ENCODE data around the gene OTOP3.
A peak's percentile ranks its signal among the peaks of the same experiment; 100 is the strongest.

The OTOP3 gene

GRCh38 chr17:74954665-74955421 lies 19.1 kb downstream of the OTOP3 start:
- H3K4me3 ChIP-seq (ENCODE audit: control insufficient read depth, low read depth, low read length) = no peak overlapping the region
- TF ChIP-seq CTCF (IDR thresholded peaks at IDR 0.05; ENCODE audit: control insufficient read depth, insufficient read depth, low read depth, low read length, missing control alignments) = no peak
- no peak for DNase-seq (ENCODE audit: low read depth)

DNA sequence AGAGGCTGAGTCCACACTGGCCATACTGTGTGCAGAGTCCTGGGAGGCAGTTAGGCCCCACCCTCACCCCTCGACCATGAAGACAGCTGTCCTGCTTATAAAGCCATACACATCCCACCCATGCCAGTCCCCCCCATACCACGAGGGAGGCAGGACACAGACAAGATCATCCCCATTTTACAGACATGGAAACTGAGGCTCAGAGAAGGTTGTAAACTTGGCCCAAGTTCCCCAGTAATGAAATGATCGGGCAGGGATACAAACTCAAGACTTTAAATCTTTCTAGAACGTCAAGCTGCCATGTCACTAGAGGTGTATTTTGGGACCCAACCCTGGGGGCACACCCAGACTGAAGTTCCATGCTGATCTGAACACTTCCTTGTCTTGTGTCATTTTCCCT lies 20.4 kb downstream of the OTOP3 start:
- DNase-seq (ENCODE audit: low read depth) = no peak
- no peak for TF ChIP-seq CTCF (IDR thresholded peaks at IDR 0.05; ENCODE audit: control insufficient read depth, insufficient read depth, low read depth, low read length, missing control alignments)
- no peak overlapping the region for H3K4me3 ChIP-seq (ENCODE audit: control insufficient read depth, low read depth, low read length)

DNA sequence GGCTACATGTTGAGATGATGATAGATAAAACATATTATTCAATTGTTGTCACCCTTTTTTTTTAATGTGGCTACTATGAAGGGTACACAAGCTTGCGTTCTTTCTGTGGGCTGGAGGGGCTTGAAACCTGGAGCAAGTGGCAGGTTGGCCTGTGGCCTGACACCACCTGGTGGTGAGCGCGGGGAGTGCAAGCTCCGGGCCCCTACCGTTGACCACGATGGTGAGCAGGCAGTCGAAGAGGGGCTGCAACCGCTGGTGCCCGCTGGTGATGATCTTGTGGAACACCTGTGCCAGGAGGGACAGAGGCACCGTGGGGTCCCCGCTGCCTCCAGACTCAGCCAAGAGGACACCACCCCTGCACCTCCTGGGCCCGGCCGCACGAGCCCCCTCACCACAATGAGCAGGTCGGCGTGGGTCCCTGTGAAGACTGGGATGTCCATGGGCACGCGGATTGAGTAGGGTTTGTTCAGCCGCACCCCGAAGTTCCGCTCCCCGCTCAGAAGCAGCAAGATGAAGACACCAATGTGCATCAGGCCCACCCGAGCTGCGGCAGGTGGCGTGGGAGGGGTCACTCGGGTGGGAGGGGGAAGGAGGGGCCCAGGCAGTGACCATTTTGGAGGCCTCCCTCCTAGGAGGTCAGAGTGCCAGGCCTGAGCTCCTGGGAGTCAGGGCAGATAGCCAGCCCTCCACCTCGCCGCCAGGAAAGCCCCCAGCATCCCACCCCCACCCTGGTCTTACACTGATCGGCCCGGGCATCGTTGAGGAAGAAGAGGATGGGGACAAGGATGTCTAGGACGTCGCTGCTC lies 22.4 kb downstream of the OTOP3 start:
- DNase-seq (ENCODE audit: low read depth) = no peak
- H3K4me3 ChIP-seq (ENCODE audit: control insufficient read depth, low read depth, low read length) = no peak overlapping the region
- peak; percentile 96 for TF ChIP-seq CTCF (IDR thresholded peaks at IDR 0.05; ENCODE audit: control insufficient read depth, insufficient read depth, low read depth, low read length, missing control alignments)

DNA sequence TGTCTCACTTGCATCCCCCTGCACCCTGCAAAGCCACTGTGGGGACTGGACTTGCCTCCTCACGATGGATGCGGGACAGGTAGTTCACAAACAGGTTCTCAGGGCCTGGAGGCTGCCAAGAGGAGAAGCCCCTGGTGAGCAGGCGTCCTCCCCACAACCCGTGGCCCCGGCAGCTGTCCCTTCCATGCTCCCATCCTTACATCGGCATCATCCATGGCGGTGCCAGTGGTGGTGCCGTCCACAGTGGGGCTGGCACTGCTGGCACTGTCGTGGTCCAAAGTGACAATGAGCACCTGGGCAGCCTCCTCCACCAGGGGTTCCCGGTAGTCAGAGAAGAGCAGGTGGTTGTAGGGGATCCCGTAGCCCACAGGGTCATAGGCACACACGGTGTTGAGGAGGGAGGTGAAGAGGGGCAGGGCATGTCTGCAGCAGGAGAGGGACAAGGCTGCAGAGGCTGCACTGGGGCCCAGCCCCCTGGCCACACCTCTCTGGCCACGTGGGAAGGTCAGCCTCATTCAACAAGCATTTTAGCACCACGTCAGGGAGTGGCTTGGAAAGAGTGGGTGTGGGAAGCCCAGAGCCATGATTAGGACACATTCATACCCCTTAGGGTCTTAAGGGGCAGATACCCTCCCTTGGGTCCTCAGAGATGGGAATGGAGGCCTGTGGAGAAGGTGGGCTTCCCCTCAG lies 24.3 kb downstream of the OTOP3 start:
- no peak for DNase-seq (ENCODE audit: low read depth)
- TF ChIP-seq CTCF (IDR thresholded peaks at IDR 0.05; ENCODE audit: control insufficient read depth, insufficient read depth, low read depth, low read length, missing control alignments) = no peak
- no peak overlapping the region for H3K4me3 ChIP-seq (ENCODE audit: control insufficient read depth, low read depth, low read length)

- no peak for DNase-seq (ENCODE audit: low read depth)
- TF ChIP-seq CTCF (IDR thresholded peaks at IDR 0.05; ENCODE audit: control insufficient read depth, insufficient read depth, low read depth, low read length, missing control alignments) = peak; percentile 47
- no peak overlapping the region for H3K4me3 ChIP-seq (ENCODE audit: control insufficient read depth, low read depth, low read length)
Observed at GRCh38 chr17:74960570-74961342, 25.1 kb downstream of the OTOP3 start.
